HG03039 (cell line): ENCODE results near the gene RMC1.
A peak's percentile ranks its signal among the peaks of the same experiment; 100 is the strongest.
"Not testable (repeated sequence)": the region's sequence is repeated elsewhere in the genome, so short reads cannot be mapped to it uniquely, and the experiment has no call there.

Experiments
- ATAC-seq: cut with Tn5 transposase; IDR thresholded peaks from one replicate; pipeline ENCODE4 v1.9.1; 2021; ENCODE audit warnings: mild to moderate bottlenecking, moderate library complexity; ENCODE audit not compliant: unreplicated experiment

RMC1 gene

DNA sequence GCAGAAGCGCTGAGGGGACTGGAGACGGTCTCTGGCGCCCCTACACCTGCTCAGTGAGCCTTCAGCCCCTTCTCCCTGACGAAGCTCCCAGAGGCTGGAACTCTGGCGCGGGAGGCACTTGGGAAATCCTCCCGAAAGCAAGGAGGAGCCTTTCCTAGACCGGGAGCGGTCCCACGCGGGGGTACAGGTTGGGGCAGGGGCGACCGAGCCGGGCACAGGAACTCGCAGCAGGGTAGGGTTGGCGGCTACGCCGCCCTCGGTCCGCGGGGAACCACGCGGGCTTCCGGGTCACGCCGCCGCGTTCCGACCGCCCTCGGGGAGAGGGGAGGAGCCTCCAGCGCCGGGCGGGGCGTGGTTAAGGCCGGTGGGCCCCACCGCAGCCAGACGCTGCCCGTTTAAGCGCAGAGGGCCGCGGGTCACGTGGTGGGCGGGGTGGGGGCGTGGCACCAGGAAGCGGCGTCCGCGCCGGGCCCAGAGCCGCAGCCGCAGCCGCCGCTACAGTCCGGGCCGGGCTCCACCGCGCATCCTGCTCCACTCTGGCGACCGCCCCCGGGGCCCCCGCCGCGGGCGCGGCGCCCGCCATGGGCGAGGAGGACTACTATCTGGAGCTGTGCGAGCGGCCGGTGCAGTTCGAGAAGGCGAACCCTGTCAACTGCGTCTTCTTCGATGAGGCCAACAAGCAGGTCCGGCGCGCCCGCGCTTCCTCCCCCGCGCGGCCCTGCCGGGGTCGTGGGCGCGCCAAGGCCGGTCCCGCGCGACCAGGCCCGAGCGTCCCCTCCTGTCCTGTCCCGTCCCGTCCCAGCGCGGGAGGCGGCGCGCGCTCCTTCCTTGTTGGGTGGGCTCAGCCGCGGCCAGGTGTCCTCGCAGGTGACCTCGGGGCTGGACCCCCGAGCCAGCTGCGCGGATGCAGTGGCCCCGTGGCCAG, at the start of gene RMC1:
RMC1 (plus strand) TSS at position 474 of the 925 bp plus-strand sequence; CDS start at position 582, 108 bp downstream.
- peak; percentile 77 for ATAC-seq

- no peak for ATAC-seq
Observed at GRCh38 chr18:23453680-23454058, 49.6 kb upstream of the RMC1 start.

DNA sequence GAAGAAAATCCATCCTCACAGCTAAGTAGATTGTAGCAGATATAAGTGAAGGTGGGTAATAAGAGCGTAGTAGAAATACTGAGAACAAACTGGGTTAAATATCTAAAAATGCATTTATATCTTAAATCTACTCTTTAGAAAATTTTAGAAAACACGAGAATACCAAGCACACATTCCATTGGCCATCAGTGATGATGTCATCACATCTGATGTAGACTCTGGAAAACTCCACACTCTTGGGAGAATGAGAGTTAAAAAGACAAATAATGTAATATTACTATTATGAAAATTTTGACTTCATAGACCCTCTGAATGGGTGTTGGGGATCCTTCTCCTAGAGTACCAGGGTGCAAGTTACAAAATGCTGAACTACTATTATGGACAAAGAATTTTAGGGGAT, 46.5 kb upstream of the RMC1 start:
- ATAC-seq = no peak

DNA sequence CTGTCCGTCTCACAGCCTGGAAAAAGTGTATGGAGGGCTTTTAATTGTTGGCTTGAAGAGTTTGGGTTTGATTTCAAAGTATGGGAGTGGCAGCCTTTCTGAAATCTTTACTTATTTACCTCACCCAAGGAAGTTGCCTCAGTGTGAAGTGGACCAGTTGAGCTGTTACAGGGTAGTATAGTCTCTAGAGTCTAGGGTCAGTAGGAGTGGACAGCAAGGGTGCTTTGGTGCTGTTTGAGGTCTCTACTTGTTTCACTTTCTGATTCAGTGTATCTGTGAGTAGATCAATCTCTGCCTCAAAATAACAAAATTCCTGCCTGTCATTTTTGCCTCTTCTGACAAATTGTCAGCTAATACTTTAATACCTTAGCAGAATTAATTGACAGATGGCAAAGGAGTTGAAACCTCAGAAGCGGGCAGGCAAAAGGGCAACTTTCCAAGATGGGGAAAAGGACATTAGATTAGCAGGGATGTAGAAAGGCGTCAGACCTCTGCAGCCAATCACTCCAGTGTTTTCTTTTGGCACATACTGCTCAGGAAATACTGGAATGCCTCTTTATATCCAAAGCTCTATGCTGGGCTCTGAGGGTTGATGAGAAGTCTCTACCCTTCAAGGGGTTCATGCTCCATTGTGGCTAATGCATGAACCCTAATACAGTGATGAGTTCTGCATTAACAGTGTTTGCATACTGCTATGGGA, 44.3 kb upstream of the RMC1 start:
- ATAC-seq = no peak

DNA sequence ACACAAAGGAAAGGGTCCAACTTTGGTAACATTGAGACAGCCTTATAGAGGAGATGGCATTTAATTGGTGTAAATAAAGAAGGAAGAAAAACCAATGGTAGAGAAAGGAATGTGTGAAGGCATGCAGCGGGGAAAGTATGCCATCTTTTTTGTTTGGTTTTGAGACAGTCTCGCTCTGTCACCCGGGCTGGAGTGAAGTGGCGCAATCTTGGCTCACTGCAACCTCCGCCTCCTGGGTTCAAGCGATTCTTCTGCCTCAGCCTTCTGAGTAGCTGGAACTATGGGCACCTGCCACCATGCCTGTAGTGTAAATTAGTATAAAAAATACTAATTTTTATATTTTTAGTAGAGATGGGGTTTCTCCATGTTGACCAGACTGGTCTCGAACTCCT, 43.8 kb upstream of the RMC1 start:
- ATAC-seq = no peak

- ATAC-seq = no peak
Observed at GRCh38 chr18:23460285-23461273, 42.7 kb upstream of the RMC1 start.

- ATAC-seq = no peak
Observed at GRCh38 chr18:23462876-23463275, 40.4 kb upstream of the RMC1 start.

DNA sequence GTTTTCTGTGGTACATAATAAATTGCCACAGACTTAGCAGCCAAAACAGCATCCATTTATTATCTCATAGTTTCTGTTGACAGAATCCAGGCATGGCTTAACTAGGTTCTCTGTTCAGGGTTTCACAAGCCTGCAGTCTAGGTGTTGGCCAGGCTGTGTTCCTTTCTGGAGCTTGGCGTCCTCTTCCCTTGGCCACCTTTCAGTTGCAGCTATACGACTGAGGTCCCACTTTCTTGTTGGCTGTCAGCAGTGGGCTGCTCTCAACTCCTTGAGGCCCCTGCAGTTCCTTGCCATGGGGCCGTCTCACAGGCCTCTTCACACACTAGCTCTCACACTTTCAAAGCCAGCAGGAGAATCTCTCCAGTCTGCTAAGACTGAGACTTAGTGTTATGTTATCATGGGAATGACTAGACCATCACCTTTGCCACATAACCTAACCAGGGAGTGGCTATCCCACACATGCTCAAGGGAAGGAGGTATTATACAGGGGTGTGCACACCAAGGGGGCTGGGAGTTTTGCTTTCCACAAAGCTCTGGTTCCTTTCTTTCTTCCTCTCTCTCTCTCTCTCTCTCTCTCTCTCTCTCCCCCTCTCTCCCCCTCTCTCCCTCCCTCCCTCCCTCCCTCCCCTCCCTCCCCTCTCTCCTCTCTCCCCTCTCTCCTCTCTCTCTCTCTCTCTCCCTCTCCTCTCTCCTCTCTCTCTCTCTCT, 34.4 kb upstream of the RMC1 start:
- ATAC-seq = no peak

DNA sequence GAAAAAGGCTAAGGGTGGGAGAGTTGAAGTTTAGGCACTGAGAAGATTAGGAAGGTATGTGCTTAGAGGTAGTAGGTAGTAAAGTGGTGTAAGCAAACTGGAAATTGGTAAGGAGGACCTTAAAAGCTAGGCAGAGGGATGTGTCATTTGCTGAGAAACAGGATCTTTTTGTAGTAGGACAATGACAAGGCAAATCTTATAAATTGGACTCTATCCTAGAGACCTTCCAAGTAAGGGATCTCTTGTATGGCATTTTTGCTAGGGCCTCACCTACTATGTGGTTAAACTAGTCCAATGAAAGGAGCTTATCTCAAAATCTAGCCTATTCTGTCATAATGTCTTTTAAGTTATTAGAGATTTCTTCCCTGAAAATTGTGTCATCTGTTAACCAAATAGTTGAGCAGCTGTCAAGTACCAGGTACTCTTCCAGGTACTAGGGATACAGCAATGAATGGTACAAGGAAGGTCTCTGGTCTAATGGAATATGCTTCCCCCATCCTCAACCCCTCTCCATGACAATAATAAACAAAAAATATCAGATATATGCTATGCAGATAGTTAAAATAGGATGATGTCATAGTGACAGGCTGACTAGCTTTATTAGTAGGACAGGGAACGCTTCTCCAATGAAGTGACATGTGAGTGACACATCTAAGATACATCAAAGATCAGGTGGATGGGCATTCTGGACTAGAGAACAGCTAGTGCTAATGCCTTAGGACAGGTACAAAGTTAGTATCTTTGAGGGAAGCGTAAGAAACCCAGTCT, 32.5 kb upstream of the RMC1 start:
- ATAC-seq = no peak

DNA sequence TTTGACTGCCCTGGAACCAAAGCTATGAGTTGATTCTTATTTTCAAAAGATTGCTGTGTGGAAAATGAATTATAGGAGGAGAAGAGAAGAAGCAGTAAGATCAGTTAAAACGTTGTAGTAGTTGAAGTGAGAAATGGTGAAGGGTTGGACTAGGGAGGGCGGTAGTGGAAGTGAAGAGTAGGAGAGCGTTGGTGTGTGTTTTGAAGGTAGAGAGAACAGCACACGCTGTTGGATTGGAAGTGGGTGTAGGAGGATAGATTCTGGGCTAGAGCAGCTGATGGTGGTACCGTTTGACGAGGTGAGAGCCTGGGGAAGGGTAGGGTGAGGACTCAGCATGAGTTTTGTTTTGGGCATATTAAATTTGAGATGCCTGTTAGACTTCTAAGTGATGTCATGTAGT, 31.8 kb upstream of the RMC1 start:
- ATAC-seq = no peak

- ATAC-seq = no peak
Observed at GRCh38 chr18:23479829-23480505, 23.3 kb upstream of the RMC1 start.

DNA sequence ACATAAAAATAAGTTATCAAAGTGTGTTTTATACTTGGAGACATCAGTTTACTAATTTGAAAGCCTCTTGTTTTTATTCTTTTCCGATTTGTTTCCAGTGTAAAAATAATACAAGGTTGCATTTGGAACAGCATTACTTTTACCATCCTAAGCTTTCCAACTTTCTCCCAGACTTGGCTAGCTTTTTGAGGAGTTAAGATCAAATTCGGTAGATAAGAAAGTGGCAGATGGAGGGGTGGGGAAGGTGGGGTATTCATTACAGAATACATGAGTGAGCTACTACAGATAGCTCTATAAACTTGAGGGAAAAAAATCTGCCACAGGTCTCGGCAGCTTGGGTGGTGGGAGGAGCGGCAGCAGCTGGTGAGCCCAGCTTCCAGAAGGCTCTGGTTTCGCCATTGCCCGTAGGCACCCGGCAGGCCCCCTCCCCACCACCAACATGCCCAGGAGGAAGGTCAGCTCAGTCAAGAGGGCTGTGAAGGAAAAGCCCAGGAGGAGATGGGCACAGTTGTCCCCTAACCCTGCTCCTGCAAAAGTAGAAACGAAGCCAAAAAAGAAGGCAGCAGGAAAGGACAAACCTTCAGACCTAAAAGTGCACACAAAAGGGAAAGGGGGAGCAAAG, 18.6 kb upstream of the RMC1 start:
- ATAC-seq = no peak

DNA sequence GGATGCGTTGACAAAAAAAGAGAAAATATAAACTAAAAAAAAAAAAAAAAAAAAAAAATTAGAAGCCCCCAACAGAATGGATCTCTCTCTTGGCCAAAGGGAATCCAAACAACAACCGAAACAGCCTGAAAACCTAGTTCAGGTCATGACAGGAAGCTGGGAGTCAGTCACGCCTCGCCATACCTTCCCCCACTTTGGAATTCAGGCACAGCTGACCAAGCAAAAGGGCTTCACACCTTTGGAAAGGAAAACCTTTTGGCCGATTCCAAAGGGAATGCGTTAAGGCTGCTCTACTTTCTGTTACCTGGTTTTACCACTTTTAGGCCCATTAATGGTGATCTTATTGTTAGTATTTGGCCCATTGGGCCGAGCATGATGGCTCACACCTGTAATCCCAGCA, 17.9 kb upstream of the RMC1 start:
- ATAC-seq = no peak

DNA sequence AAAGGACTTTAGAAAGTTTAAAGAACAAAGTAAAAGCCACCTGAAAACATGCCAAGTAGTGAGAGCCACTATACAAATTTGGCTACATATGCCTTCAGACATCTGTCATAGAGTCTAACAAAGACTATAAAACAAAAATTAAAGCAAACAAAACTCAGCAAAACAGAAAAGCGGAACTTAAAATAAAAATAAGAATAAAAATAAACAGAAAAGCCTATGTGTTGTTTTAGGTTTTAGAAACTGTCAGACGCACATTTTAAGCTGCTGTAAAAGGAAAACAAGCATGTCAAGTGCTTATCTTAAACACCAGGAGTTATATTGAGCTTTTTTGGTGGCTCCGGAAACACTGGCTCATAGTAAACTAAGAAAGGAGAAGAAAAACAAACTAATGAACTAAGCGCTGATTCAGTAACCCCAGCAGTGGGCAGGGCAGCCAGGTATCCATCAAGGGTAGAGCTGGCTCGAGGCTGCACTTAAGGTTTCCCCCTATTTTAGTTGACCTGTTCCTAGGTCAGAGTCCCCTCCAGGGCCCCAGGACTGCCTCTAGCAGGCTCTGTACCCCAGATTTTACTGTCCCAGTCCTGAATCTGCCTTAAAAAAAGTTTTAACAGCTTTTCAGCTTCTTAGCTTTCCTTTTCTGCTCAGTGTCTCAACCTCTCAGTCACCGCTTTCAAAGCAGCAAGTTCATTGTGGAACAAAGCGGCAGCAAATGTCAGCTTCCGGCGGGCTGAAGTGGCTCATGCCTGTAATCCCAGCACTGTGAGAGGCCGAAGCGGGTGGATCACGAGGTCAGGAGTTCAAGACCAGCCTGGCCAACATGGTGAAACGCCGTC, 15.4 kb upstream of the RMC1 start:
- ATAC-seq = peak; percentile 62

DNA sequence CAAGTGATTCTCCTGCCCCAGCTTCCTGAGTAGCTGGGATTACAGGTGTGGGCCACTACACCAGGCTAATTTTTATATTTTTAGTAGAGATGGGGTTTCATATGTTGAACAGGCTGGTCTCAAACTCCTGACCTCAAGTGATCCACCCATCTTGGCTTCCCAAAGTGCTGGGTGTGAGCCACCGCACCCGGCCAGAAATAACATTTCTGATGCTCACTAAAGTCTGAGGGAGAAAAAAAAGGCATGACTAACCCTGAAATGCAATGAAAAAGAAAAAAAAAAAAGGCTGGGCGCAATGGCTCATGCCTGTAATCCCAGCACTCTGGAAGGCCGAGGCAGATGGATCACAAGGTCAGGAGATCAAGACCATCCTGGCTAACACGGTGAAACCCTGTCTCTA, 13.7 kb upstream of the RMC1 start:
- ATAC-seq = not testable (repeated sequence)

GRCh38 chr18:23493654-23494053, 9.7 kb upstream of the RMC1 start:
- ATAC-seq = no peak

GRCh38 chr18:23494992-23495391, 8.3 kb upstream of the RMC1 start:
- ATAC-seq = no peak
